Esophagus (tissue), 2 donors: ENCODE results near the gene PBX3. TPM values are rescaled to one million over a fixed set of nuclear protein-coding genes. Genes with fewer than 3 reads are reported as not detected.

Experiments used
- H3K27ac ChIP-seq, 2 donors: one replicate each; pipeline ENCODE4 v1.5.1; 2013; ENCODE audit warnings: low read depth in 2 of 2, mild to moderate bottlenecking in 2 of 2, inconsistent platforms in 1 of 2, low read length in 1 of 2, moderate library complexity in 1 of 2
- H3K27me3 ChIP-seq, 2 donors: one replicate each; pipeline ENCODE4 v1.6.1; 2013; ENCODE audit warnings: low read length in 2 of 2, control low read depth in 1 of 2, mild to moderate bottlenecking in 1 of 2; ENCODE audit not compliant: insufficient read depth in 2 of 2, control insufficient read depth in 1 of 2
- H3K36me3 ChIP-seq, 2 donors: one replicate each; pipeline ENCODE4 v1.6.1; 2013; ENCODE audit warnings: low read length in 1 of 2; ENCODE audit not compliant: control insufficient read depth in 2 of 2, insufficient read depth in 2 of 2
- H3K4me1 ChIP-seq, 2 donors: one replicate each; pipeline ENCODE4 v1.6.1; 2013; ENCODE audit warnings: low read length in 1 of 2; ENCODE audit not compliant: control insufficient read depth in 2 of 2, insufficient read depth in 2 of 2
- H3K4me3 ChIP-seq, 2 donors: one replicate each; pipeline ENCODE4 v1.5.1; 2013; ENCODE audit warnings: low read length in 2 of 2, mild to moderate bottlenecking in 2 of 2, low read depth in 1 of 2, moderate library complexity in 1 of 2
- H3K9me3 ChIP-seq, 2 donors: one replicate each; pipeline ENCODE4 v1.6.1; 2013; ENCODE audit warnings: mild to moderate bottlenecking in 2 of 2, low read depth in 1 of 2, low read length in 1 of 2, moderate library complexity in 1 of 2; ENCODE audit not compliant: control insufficient read depth in 2 of 2, insufficient read depth in 1 of 2
- WGBS, 2 donors: extraction: QIAGEN DNeasy Blood & Tissue Kit; methylation state at CpG; one replicate each; pipeline ENCODE4 v1.1.7; 2013; 5-methylcytosine and 5-hydroxymethylcytosine counted together
- polyA plus RNA-seq, 2 donors: library from polyadenylated mRNA; stranded (reverse); fragments of 200-250 nt; gene quantifications; one replicate each; pipeline ENCODE4 v1.2.3, GENCODE V29; 2013
- donor health status: healthy with polysubstance abuse.
- donor health status: Bipolar disorder and iron deficiency.

PBX3 gene
- polyA plus RNA-seq, 2 donors, result 3.5 to 6.9 TPM

DNA sequence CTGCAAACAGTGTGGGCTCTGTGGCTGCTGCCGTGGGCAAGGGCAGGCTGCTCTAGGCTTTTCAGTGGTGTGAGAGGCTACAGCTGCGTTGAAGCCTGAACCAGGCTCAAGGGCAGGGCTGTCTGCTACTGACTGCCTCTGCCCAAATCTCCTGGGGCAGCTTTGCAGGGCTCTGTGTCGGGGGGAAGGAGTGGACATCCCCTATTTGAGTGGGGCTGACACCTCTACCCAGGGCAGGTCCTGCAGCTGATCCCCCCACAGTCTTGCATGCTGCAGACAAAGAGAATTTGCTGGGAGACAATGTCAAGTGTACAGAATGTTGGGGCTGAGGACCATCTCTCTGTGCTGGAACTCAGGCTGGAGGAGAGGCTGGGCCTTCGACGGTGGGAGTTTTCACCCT lies 240.2 kb downstream of the PBX3 start:
- Histone ChIP-seq H3K4me1 (no peaks in the 10 kb centered on the region), H3K27ac (no peak overlapping the region), H3K36me3 (no peaks in the 10 kb centered on the region), H3K9me3 (no peaks in the 10 kb centered on the region), H3K4me3 (no peak overlapping the region), H3K27me3 (no peaks in the 10 kb centered on the region)
- 85 to 86% methylated on average over 5 of the region's 5 CpGs for WGBS, 2 donors

DNA sequence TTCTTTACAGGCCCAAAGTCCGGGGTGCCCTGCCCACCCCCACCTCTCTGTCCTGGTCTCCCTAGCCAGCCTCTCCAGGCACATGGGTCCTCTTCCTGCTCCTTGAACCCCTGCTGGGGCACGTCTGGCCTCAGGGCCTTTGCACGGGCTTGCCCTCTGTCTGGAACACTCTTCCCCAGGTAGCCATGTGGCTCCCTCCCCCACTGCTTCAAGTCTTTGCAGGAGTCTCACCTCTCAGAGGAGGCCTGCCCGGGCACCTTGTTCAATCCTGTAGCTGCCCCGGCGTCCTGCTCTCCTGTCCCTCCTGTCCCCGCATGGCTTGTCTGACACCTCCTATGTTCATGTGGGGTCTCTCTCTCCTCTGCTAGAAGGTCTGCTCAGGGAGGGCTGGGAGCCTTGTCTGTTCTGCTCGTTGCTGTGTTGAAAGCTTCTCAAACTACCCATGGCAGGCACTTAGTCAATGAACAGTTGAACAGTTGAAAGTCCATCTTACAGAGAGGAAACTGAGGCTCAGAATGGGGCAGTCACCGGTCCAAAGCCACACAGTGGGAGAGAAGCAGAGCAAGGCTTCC lies 241.4 kb downstream of the PBX3 start:
- Histone ChIP-seq H3K27ac (no peak overlapping the region), H3K27me3 (no peaks in the 10 kb centered on the region), H3K4me1 (no peaks in the 10 kb centered on the region), H3K9me3 (no peaks in the 10 kb centered on the region), H3K4me3 (no peak overlapping the region), H3K36me3 (no peaks in the 10 kb centered on the region)
- WGBS, 2 donors, result 63 to 79% methylated on average over 9 of the region's 9 CpGs

DNA sequence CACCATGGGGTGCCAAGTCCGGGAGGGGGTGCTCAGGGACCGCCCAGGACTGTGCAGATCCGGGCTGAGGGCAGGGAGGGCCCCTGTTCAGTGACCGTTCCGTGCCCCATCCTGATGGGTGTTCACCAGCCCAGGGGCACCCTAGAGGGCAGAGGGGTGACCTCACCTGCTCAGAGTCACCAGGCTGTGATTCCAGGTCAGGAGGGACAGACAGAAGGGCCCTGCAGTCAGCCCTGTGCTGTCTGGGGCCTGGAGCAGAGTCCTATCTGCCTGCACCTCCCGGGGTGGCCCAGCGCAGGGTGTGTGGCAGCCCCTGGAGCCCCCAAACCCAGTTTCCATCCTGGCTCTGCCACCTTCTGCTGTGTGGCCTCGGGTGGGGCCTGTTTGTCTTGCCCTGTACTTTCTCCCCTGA lies 241.9 kb downstream of the PBX3 start:
- 80 to 87% methylated on average over 8 of the region's 8 CpGs for WGBS, 2 donors
- Histone ChIP-seq H3K9me3 (no peaks in the 10 kb centered on the region), H3K27ac (no peak overlapping the region), H3K4me3 (no peak overlapping the region), H3K27me3 (no peaks in the 10 kb centered on the region), H3K4me1 (no peaks in the 10 kb centered on the region), H3K36me3 (no peaks in the 10 kb centered on the region)

DNA sequence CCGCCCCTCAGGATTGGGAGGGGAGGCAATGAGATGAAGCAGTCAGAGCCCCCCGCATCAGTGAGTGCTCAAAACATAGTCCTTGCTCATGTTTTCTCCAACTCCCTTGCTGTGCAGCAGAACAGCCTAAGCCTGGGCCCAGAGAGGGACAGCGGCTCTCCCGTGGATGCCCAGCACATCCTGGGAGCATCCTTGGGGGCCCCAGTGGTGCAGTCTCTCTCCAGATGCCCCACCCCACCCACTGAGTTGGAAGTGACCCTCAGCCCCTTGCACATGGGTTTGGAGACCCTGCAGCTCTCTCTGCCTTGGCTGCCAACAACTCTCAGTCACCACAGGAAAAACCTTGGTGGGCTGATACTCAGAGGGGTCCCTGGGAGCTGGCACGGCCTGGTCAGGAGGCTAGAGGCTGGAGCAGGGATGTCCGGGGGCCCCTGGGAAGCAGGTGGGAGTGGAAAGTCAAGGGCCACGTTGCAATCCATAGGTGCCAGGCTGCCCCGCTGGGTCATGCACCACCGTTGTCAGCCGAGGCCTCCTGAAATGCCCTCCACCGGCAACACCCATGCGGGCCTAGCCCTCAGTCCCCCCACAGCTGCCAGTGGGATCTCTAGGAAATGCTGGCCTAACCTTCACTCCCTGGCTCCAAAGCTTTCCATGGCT lies 242.5 kb downstream of the PBX3 start:
- H3K9me3 ChIP-seq, result no peaks in the 10 kb centered on the region
- no peaks in the 10 kb centered on the region for H3K27me3 ChIP-seq
- no peak overlapping the region for H3K27ac ChIP-seq
- no peaks in the 10 kb centered on the region for H3K36me3 ChIP-seq
- H3K4me3 ChIP-seq, result no peak overlapping the region
- WGBS, 2 donors, result 90 to 95% methylated on average over 12 of the region's 12 CpGs
- no peaks in the 10 kb centered on the region for H3K4me1 ChIP-seq

DNA sequence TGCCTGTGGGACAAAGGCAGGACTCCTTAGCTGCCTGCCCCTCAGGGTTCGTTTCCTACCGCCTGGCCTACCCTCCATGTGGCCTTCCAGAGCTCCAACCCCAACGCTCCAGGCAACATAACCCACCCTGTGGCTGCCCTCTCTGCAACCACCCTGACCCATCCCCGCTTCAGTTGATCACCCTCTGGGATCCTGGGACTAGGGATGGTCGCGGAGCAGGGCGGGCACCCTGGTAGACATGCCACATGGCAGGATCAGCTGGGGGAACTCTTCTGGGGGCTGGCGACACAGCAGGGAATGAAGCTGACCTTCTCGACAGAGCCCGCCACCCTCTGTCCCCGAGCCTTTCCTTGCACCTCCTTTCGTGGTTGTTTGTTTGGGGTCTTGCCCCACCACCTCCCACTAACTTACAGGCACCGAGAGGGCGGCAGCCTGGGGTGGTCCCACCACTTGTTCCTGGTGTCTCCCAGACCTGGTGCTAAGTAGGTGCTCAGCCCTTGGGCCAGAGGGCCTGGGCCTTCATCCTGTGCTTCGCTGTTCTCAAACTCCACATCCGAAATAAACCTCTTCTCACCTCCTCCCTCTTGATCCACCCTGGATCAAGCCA lies 243.1 kb downstream of the PBX3 start:
- H3K9me3 ChIP-seq, result no peaks in the 10 kb centered on the region
- no peaks in the 10 kb centered on the region for H3K4me1 ChIP-seq
- no peaks in the 10 kb centered on the region for H3K36me3 ChIP-seq
- 92 to 94% methylated on average over 16 of the region's 16 CpGs for WGBS, 2 donors
- no peak overlapping the region for H3K4me3 ChIP-seq
- no peak overlapping the region for H3K27ac ChIP-seq
- H3K27me3 ChIP-seq, result no peaks in the 10 kb centered on the region

DNA sequence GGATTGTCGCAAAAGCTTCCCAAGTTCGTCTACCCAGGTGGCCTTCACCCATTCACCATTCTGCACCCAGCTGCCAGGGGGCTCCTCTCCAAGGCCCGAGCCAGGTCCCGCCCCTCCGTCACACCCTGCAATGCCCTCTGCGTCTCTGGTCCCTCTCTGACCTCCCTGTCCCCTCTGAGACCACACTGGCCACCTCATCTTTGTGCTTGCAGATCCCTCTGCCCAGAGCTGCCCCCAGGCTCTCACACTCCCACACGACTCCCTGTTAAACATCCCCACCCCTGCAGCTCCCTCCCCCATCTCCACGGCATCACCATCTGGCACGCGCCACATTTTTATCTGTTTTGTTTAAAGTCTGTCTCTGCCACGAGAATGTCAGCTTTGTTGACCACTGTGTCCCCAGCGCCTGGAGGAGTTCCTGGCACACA lies 243.6 kb downstream of the PBX3 start:
- Histone ChIP-seq H3K9me3 (no peaks in the 10 kb centered on the region), H3K27ac (no peak overlapping the region), H3K27me3 (no peaks in the 10 kb centered on the region), H3K36me3 (no peaks in the 10 kb centered on the region), H3K4me3 (no peak overlapping the region), H3K4me1 (no peaks in the 10 kb centered on the region)
- 61 to 65% methylated on average over 12 of the region's 12 CpGs for WGBS, 2 donors

DNA sequence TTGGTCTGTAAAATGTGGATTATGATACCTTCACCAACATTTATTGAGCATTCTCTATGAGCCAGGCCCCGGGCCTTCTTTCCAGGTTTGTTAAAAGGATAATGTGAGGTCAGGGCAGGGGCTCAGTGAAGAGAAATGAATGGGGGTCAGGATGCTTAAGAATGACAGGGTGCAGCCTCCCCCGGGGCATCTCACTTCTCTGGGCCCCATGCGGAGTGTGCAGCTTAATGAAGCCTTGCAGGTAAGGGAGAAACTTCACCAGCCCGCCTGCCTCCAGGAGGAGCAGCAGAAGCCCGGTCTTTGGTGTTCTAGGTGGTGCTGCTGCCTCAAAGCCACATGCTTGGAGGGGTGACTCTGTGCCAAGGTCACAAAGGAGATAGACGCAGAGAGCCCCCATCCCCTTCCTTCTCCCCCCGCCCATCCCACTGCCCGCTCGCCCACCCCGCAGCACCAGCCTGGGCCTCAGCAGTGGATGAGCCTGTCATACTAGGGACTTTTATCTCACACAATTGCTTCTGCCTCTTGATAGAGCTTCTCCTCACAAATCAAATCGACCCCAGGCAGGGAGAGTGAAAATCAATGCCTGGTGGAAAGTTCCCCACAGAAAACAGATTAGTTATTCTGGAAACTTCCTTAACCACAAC lies 244.8 kb downstream of the PBX3 start:
- H3K27ac ChIP-seq, result no peak overlapping the region
- no peaks in the 10 kb centered on the region for H3K9me3 ChIP-seq
- H3K27me3 ChIP-seq, result no peaks in the 10 kb centered on the region
- H3K4me1 ChIP-seq, result no peaks in the 10 kb centered on the region
- no peak overlapping the region for H3K4me3 ChIP-seq
- 85 to 89% methylated on average over 11 of the region's 11 CpGs for WGBS, 2 donors
- H3K36me3 ChIP-seq, result no peaks in the 10 kb centered on the region

- no peak overlapping the region for H3K27ac ChIP-seq
- H3K4me1 ChIP-seq, result no peaks in the 10 kb centered on the region
- no peaks in the 10 kb centered on the region for H3K27me3 ChIP-seq
- H3K36me3 ChIP-seq, result no peaks in the 10 kb centered on the region
- WGBS, 2 donors, result 77 to 83% methylated on average over 8 of the region's 8 CpGs
- no peaks in the 10 kb centered on the region for H3K9me3 ChIP-seq
- H3K4me3 ChIP-seq, result no peak overlapping the region
Observed at GRCh38 chr9:125992557-125992956, 245.4 kb downstream of the PBX3 start.

DNA sequence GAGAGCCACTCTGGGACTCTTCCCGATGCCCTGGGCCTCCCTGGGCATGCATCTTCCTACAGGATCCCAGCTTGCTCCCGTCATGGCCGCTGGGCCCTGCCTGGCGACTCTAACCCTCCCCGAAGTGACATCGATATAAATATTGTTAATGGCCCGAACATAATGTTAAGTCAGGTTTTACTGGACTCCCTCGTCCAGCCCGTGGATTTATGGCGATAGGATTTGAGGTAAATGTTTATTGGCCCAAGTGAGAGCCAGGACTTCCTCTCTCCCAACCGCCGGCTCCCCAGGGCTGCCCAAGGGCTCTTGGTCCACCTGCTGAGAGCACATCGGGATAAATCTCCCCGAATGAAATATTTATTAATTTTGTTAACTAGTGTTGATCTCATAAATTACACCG lies 246.3 kb downstream of the PBX3 start:
- Histone ChIP-seq H3K27ac (no peak overlapping the region), H3K36me3 (no peaks in the 10 kb centered on the region), H3K9me3 (no peaks in the 10 kb centered on the region), H3K27me3 (no peaks in the 10 kb centered on the region), H3K4me3 (no peak overlapping the region), H3K4me1 (no peaks in the 10 kb centered on the region)
- 88 to 90% methylated on average over 15 of the region's 15 CpGs for WGBS, 2 donors
